Neural cell (in vitro differentiated cells): Measurements from ENCODE around the gene ZNF761. TPM values are rescaled to one million over a fixed set of nuclear protein-coding genes. Genes with fewer than 3 reads are reported as not detected.

ENCODE experiments used
- H2AFZ ChIP-seq: fragments of 200-600, 300-800 bp; sonication (generic), shearing (Covaris generic); 2 replicates; pipeline ENCODE4 v1.6.0; 2014; ENCODE audit warnings: low read depth, mild to moderate bottlenecking, antibody characterized with exemption, low read length, moderate library complexity
- H3F3A ChIP-seq: fragments of 200-600 bp; shearing (Covaris generic); 2 replicates; pipeline ENCODE4 v1.6.1; 2016; ENCODE audit warnings: mild to moderate bottlenecking, moderate library complexity, mixed read lengths, antibody characterized with exemption, low read length; ENCODE audit not compliant: insufficient read depth, poor library complexity, severe bottlenecking
- H3K27ac ChIP-seq: fragments of 200-600, 300-800 bp; sonication (generic), shearing (Covaris generic); 2 replicates; pipeline ENCODE4 v1.5.1; 2014; ENCODE audit warnings: mild to moderate bottlenecking, low read length, moderate library complexity
- H3K27me3 ChIP-seq: fragments of 300-800, 200-600 bp; sonication (generic), shearing (Covaris generic); 2 replicates; pipeline ENCODE4 v1.6.0; 2014; ENCODE audit warnings: mild to moderate bottlenecking, low read depth, low read length, moderate library complexity; ENCODE audit not compliant: insufficient read depth
- H3K36me3 ChIP-seq: fragments of 300-800, 200-600 bp; sonication (generic), shearing (Covaris generic); 2 replicates; pipeline ENCODE4 v1.5.1; 2014; ENCODE audit warnings: mild to moderate bottlenecking, antibody characterized with exemption, low read length, moderate library complexity; ENCODE audit not compliant: insufficient read depth
- H3K4me2 ChIP-seq: fragments of 300-800, 200-600 bp; sonication (generic), shearing (Covaris generic); 2 replicates; pipeline ENCODE4 v1.6.0; 2014; ENCODE audit warnings: mild to moderate bottlenecking, low read length
- H3K4me3 ChIP-seq: fragments of 300-800, 200-600 bp; sonication (generic), shearing (Covaris generic); 2 replicates; pipeline ENCODE4 v1.5.1; 2014; ENCODE audit warnings: mild to moderate bottlenecking, low read length, moderate library complexity
- H3K79me2 ChIP-seq: fragments of 200-600 bp; shearing (Covaris generic); replicated peaks from 2 replicates; pipeline ENCODE4 v1.6.0; 2014; ENCODE audit warnings: mild to moderate bottlenecking, low read length, moderate library complexity; ENCODE audit not compliant: insufficient read depth
- H3K9ac ChIP-seq: fragments of 300-800, 200-600 bp; sonication (generic), shearing (Covaris generic); 2 replicates; pipeline ENCODE4 v1.6.1; 2016; ENCODE audit warnings: mild to moderate bottlenecking, low read length, mixed read lengths
- H3K9me2 ChIP-seq: fragments of 200-600 bp; shearing (Covaris generic); 2 replicates; pipeline ENCODE4 v1.6.1; 2016; ENCODE audit warnings: mild to moderate bottlenecking, low read length, mixed read lengths; ENCODE audit not compliant: insufficient read depth
- H3K9me3 ChIP-seq: fragments of 200-600, 300-800 bp; sonication (generic), shearing (Covaris generic); 2 replicates; pipeline ENCODE4 v1.6.1; 2016; ENCODE audit warnings: mild to moderate bottlenecking, mixed run types, low read length, moderate library complexity, mixed read lengths
- H4K20me1 ChIP-seq: fragments of 200-600 bp; shearing (Covaris generic); 2 replicates; pipeline ENCODE4 v1.6.1; 2016; ENCODE audit warnings: mild to moderate bottlenecking, mixed run types; ENCODE audit not compliant: insufficient read depth
- EP300 ChIP-seq: fragments of 450-650 bp; conservative IDR thresholded peaks from 2 replicates; pipeline ENCODE4 v1.6.1; 2014; ENCODE audit warnings: antibody characterized with exemption, mild to moderate bottlenecking, moderate library complexity; ENCODE audit not compliant: poor library complexity, severe bottlenecking
- EZH2 ChIP-seq: fragments of 200-600, 300-800 bp; shearing (Covaris generic), sonication (generic); IDR thresholded peaks from 2 replicates; pipeline ENCODE4 v1.6.1; 2014; ENCODE audit warnings: antibody characterized with exemption, low read length, borderline replicate concordance, mild to moderate bottlenecking; ENCODE audit not compliant: insufficient read depth, poor library complexity, severe bottlenecking
- MXI1 ChIP-seq: fragments of 450-650 bp; conservative IDR thresholded peaks from 2 replicates; pipeline ENCODE4 v1.6.1; 2014; ENCODE audit warnings: antibody characterized with exemption, mild to moderate bottlenecking; ENCODE audit not compliant: poor library complexity, severe bottlenecking
- POLR2AphosphoS5 ChIP-seq: IDR thresholded peaks from 2 replicates; pipeline ENCODE4 v1.6.1; 2012
- RAD21 ChIP-seq: fragments of 450-650 bp; conservative IDR thresholded peaks from 2 replicates; pipeline ENCODE4 v1.6.1; 2014; ENCODE audit warnings: antibody characterized with exemption, mild to moderate bottlenecking, moderate library complexity
- REST ChIP-seq: IDR thresholded peaks from 2 replicates; pipeline ENCODE4 v1.6.1; 2012; ENCODE audit warnings: borderline replicate concordance
- SMC3 ChIP-seq: fragments of 450-650 bp; conservative IDR thresholded peaks from 2 replicates; pipeline ENCODE4 v1.6.1; 2014; ENCODE audit warnings: antibody characterized with exemption, mild to moderate bottlenecking, moderate library complexity; ENCODE audit not compliant: poor library complexity
- TAF1 ChIP-seq: IDR thresholded peaks from 2 replicates; pipeline ENCODE4 v1.6.1; 2012; ENCODE audit warnings: low read depth
- polyA plus RNA-seq: library from polyadenylated mRNA; depleted of rRNA; stranded (reverse); fragments of >200 nt; gene quantifications from 2 replicates; pipeline ENCODE4 v1.2.3, GENCODE V29; 2014
- small RNA-seq, 3 experiments: library from RNA; depleted of rRNA; stranded (forward); fragments of <200 nt; gene quantifications; one replicate each; pipeline ENCODE3, GENCODE V24; 2012
- TF ChIP-seq, protein P1 (sequence below): fragments of 450-650 bp; IDR thresholded peaks from 2 replicates; pipeline ENCODE4 v1.5.1; 2014; ENCODE audit warnings: antibody characterized with exemption, mild to moderate bottlenecking, moderate library complexity; ENCODE audit not compliant: poor library complexity, severe bottlenecking

Gene ZNF761
- polyA plus RNA-seq, 1 donor from 2014 or later = 16.8 TPM

- TF ChIP-seq REST = no peak
Observed at GRCh38 chr19:53504885-53505284, 73.1 kb downstream of the ZNF761 start (continued).

DNA sequence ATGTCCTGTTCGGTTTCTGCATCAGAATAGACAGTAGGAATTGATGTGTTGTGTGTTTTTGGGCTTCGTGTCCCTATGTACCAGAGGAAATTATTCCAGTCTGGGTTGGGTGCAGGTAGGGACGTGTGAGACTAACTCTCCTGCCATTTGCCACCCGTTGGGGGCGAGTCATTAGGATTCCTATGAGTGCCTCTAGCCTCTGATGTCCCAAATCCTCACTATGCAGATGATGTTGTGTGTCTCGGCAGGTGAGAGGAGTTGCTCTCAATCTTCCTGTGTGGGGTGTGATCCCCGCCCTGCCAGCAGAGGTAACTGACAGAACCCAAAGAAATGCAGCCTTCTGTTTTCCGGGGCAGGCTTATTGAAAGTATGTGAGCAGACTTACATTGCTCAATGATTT lies 74.9 kb downstream of the ZNF761 start:
- no peaks in the 10 kb centered on the region for H3K36me3 ChIP-seq
- H3K27me3 ChIP-seq = no peaks in the 10 kb centered on the region
- H3F3A ChIP-seq = no peaks in the 10 kb centered on the region
- no peaks in the 10 kb centered on the region for H4K20me1 ChIP-seq
- no peak overlapping the region for H3K27ac ChIP-seq
- no peaks in the 10 kb centered on the region for H3K79me2 ChIP-seq
- no peak overlapping the region for H3K4me2 ChIP-seq
- H2AFZ ChIP-seq = no peak overlapping the region
- no peak overlapping the region for H3K4me3 ChIP-seq
- no peaks in the 10 kb centered on the region for H3K9me3 ChIP-seq
- H3K9me2 ChIP-seq = no peaks in the 10 kb centered on the region
- H3K9ac ChIP-seq = no peak overlapping the region
- TF ChIP-seq REST = no peak
- no peak for TF ChIP-seq TAF1
- no peak for TF ChIP-seq EP300
- no peak for TF ChIP-seq RAD21
- TF ChIP-seq, protein P1, sequence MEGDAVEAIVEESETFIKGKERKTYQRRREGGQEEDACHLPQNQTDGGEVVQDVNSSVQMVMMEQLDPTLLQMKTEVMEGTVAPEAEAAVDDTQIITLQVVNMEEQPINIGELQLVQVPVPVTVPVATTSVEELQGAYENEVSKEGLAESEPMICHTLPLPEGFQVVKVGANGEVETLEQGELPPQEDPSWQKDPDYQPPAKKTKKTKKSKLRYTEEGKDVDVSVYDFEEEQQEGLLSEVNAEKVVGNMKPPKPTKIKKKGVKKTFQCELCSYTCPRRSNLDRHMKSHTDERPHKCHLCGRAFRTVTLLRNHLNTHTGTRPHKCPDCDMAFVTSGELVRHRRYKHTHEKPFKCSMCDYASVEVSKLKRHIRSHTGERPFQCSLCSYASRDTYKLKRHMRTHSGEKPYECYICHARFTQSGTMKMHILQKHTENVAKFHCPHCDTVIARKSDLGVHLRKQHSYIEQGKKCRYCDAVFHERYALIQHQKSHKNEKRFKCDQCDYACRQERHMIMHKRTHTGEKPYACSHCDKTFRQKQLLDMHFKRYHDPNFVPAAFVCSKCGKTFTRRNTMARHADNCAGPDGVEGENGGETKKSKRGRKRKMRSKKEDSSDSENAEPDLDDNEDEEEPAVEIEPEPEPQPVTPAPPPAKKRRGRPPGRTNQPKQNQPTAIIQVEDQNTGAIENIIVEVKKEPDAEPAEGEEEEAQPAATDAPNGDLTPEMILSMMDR = no peak
- TF ChIP-seq SMC3 = no peak
- TF ChIP-seq EZH2 = no peak
- no peak for TF ChIP-seq MXI1
- no peak for TF ChIP-seq POLR2AphosphoS5

Small RNAs within 50 kb of the gene (small RNA-seq; reads per million reads assigned to genes)
- gene RPL39P36 = 0 reads per million in 3 experiments

Other genes starting within 250 kb of the ZNF761 start
- 2.6 and 2.8 TPM in 2 replicates for gene ZNF665, start 238.6 kb upstream of the ZNF761 start, polyA plus RNA-seq
- gene ZNF677, start 177.1 kb upstream of the ZNF761 start, polyA plus RNA-seq = 35.4 and 39.4 TPM in 2 replicates
- gene VN1R2, start 173.7 kb upstream of the ZNF761 start, polyA plus RNA-seq = not detected in 2 replicates
- not detected in 2 replicates for gene VN1R4, start 164.3 kb upstream of the ZNF761 start, polyA plus RNA-seq
- gene ZNF845, start 98.2 kb upstream of the ZNF761 start, polyA plus RNA-seq = 6.1 and 6.8 TPM in 2 replicates
- 2.8 and 5.1 TPM in 2 replicates for gene ZNF525, start 66.3 kb upstream of the ZNF761 start, polyA plus RNA-seq
- 7.5 and 8.7 TPM in 2 replicates for gene ZNF765, start 36.8 kb upstream of the ZNF761 start, polyA plus RNA-seq
- 1.9 and 2.6 TPM in 2 replicates for gene ZNF813, start 35.7 kb downstream of the ZNF761 start, polyA plus RNA-seq
- gene ZNF331, start 106.2 kb downstream of the ZNF761 start, polyA plus RNA-seq = 10.7 and 13.3 TPM in 2 replicates
- gene DPRX, start 200.0 kb downstream of the ZNF761 start, polyA plus RNA-seq = not detected in 2 replicates